GM12873 (cell line): Measurements from ENCODE around the gene GGT7.
A peak's percentile ranks its signal among the peaks of the same experiment; 100 is the strongest.

Source experiments
- TF ChIP-seq, protein P1 (sequence below): IDR thresholded peaks from 2 replicates; pipeline ENCODE4 v1.5.1; 2012; ENCODE audit warnings: low read depth, mild to moderate bottlenecking, moderate library complexity, low read length, control low read depth; ENCODE audit not compliant: insufficient read depth; ENCODE audit errors: missing control alignments

Gene GGT7

DNA sequence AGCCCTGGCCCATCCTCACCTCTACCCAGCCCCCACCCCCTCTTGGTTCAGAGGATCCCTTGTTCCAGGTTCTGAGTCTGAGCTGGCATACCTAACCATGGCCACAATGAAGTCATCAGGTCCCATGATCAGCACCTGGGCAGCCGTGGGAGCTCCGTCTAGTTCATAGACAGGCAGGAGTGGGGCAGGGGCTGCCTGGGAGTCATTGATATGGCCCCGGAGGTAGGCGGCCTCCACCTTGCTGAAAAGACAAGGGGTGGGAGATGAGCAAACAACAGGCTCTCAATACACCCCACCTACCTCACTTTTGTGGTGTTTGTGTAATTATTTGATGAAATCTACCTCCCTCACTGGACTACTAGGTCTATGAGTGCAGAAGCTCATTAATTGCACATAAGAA, 20.4 kb downstream of the GGT7 start:
- TF ChIP-seq, protein P1, sequence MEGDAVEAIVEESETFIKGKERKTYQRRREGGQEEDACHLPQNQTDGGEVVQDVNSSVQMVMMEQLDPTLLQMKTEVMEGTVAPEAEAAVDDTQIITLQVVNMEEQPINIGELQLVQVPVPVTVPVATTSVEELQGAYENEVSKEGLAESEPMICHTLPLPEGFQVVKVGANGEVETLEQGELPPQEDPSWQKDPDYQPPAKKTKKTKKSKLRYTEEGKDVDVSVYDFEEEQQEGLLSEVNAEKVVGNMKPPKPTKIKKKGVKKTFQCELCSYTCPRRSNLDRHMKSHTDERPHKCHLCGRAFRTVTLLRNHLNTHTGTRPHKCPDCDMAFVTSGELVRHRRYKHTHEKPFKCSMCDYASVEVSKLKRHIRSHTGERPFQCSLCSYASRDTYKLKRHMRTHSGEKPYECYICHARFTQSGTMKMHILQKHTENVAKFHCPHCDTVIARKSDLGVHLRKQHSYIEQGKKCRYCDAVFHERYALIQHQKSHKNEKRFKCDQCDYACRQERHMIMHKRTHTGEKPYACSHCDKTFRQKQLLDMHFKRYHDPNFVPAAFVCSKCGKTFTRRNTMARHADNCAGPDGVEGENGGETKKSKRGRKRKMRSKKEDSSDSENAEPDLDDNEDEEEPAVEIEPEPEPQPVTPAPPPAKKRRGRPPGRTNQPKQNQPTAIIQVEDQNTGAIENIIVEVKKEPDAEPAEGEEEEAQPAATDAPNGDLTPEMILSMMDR = no peak

DNA sequence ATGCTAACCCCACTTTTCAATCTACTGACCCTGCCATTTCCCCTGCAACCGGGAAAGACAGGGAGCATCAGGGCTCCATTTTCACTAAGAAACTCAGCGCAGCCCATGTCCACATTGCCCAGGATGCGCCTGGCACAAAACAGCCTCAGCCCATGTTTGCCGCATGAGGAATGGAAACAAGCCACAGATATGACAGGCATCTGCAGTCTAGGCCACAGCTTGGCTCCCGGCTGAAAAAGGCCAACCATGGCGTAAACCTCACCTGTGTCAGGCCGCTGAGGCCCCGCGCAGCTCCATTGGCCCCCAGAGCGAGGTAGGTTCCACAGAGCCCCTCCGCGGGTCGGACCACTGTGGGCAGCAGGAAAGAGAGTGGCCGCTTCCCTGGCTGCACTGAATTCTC, 21.7 kb downstream of the GGT7 start:
- TF ChIP-seq, protein P1 = no peak

DNA sequence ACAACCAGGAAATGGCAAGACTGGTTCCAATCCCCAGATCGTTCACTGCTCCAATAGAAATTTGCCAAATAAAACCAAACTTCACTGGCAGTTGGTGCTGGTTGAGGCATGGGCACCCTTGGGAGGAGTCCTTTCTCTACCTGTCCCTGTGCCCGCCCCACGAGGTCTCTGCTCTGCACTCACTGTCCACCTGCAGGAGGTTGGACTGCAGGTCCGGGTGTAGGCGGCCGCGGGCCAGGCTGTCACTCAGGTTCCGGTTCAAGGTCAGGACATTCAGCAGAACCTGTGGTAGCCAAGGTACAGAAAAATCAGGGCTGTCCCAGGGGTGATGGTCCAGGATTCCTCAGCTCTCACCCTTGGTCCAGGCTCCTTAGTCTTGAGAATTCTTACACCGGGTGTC, 22.9 kb downstream of the GGT7 start:
- TF ChIP-seq, protein P1 = no peak

DNA sequence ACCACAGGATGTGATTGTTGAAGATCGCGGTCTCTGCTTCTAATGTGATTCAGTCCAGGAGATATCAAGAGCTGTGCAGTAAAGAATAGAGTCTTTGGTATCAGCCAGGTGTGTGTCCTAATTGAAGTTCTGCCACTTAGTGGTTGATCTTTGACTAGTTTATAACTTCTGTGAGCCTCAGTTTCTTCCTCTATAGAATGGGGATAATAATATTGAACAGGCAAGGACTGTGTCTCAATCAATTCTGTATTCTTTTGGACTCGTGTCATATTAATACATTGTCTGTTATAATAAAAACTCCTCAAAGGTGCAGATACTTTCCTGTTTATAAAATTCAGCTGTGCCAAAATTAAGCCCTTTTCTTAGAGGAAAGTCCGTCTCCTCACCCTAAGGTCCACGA, 24.1 kb downstream of the GGT7 start:
- TF ChIP-seq, protein P1 = no peak

DNA sequence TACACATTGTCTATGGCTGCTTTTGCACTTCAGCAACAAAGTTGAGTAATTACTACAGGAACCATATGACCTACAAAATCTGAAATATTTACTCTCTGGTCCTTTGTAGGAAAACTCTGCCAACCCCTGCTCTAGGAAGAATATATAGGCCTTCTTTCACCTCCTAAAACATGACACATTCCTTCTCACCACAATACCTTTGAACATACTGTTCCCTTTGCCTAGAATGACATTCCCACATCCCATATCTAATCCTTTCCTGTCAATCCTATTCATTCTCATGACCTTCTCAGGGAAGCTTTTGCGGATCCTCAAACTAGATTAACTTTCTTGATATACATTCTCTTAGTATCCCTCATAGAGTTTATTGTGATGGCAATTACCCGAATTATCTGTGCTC, 29.2 kb downstream of the GGT7 start:
- TF ChIP-seq, protein P1 = no peak

DNA sequence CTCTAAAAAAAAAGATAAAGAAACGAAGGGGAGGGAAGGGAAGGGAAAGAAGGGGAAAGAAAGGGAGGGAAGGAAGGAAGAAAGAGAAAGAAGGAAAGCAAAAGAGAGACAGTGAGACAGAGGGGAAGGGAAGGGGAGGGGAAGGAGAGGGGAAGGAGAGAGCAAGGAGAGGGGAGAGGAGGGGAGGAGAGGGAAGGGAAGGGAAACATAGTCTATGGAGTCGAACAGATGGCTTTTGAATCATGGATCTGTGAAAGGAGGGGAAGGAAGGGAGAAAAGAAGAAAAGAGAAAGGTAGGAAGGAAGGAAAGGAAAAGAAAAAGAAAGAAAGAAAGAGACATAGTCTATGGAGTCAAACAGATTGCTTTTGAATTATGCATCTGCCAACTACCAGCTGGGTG, 30.5 kb downstream of the GGT7 start:
- TF ChIP-seq, protein P1 = no peak

DNA sequence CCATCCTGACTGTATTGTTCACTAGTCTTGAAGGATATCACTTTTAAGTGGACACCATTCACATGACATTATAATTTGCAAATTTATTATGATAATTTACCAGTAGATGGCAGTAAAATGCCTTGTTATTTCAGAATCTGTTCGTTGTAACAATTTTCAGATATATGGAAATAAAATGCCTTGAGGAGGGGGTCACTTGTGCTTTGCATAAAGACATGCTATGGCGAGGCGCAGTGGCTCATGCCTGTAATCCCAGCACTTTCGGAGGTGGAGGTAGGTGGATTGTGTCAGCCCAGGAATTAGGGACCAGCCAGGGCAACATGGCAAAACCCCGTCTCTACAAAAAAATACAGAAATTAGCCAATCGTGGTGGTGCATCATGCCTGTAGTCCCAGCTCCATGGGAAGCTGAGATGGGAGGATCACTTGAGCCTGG, 38.2 kb downstream of the GGT7 start:
- TF ChIP-seq, protein P1 = peak; percentile 18
